ENCODE data around the gene MAN2B2.

The MAN2B2 gene

GRCh38 chr4:6595897-6596537 lies 21.0 kb downstream of the MAN2B2 start:
- DNase-seq (ENCODE audit: low read depth), result no peak

GRCh38 chr4:6596948-6597347 lies 22.0 kb downstream of the MAN2B2 start:
- DNase-seq (ENCODE audit: low read depth), result no peak

DNA sequence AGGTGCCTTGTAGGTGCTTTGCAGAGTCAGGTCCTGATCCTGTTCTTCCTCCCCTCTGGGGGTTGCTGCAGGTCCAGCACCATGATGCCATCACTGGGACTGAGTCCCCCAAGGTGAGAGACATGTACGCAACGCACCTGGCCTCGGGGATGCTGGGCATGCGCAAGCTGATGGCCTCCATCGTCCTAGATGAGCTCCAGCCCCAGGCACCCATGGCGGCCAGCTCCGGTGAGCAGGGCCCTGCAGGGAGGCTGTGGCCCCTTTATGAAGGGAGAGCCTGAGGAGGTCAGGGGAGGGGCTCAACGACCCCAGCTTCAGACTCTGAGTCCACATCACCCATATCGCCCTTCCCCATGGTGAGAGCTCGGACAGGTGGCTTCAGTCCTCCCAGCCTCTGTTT lies 23.1 kb downstream of the MAN2B2 start:
- DNase-seq (ENCODE audit: low read depth), result no peak

GRCh38 chr4:6598641-6599040 lies 23.7 kb downstream of the MAN2B2 start:
- DNase-seq (ENCODE audit: low read depth), result no peak

- no peak for DNase-seq (ENCODE audit: low read depth)
Observed at GRCh38 chr4:6601661-6602250, 26.8 kb downstream of the MAN2B2 start.

DNA sequence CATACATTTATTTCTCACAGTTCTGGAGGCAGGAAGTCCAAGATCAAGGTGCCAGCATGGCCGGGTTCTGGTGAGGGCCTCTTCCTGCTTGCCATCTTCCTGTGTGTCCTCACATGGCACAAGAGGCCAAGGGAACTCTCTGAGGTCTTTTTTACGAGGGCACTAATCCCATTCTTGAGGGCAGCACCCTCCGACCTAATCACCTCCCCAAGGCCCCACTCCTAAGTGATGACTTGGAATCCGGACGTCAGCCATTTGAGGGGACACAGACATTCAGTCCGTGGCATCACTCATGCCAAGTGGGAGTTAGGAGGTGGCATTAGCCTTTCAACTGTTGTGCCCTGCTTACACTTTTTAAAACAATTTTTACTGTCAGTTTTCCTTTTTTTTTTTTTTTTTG lies 27.3 kb downstream of the MAN2B2 start:
- DNase-seq (ENCODE audit: low read depth), result no peak

DNA sequence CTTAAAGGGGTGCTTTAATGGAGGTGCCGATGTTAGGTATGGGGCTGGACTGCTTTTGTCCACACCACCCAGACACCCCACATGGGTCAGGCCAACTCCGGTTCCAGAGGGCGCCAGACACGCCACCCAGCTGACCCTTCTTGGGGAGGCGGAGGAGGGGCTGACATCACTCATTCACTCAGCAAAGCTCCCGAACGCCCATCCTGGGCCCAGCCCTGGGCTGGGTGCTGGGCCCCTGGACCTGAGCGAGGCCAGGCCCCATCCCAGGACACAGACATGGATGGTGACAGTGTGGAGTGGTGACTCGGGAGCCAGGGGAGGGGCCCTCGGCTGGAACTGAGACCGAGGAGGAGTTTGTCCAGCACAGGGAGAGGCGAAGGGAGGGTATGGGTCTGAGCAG lies 28.1 kb downstream of the MAN2B2 start:
- no peak for DNase-seq (ENCODE audit: low read depth)

DNA sequence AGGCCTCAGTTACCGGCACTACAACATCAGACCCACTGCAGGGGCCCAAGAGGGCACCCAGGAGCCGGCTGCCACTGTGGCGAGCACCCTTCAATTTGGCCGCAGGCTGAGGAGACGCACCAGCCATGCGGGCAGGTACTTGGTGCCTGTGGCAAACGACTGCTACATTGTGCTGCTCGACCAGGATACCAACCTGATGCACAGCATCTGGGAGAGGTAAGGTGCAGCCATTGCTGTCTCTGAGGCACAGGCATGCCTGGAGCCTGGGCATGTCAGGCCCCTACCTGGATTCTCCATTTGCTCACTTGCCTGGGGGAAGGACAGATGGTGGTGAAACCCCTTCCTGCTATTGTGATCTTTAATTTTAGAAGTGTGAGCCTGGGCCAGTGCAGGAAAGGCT lies 30.1 kb downstream of the MAN2B2 start:
- DNase-seq (ENCODE audit: low read depth), result no peak

DNA sequence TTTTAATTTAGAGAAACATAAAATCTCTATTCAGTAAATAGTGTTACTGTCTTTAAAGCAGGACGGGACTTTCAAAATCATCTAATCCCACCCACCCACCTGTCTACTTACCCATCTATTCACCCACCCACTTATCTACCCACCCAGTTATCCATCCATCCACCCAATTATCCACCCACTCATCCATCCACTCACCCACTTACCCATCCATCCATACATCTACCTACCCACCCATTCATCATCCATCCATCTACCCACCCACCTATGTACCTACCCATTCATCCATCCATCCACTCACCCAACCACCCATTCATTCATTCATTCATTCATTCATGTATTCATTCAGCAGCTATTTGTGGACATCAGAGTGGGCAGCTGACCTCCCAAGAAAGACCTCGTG lies 30.6 kb downstream of the MAN2B2 start:
- DNase-seq (ENCODE audit: low read depth), result no peak

DNA sequence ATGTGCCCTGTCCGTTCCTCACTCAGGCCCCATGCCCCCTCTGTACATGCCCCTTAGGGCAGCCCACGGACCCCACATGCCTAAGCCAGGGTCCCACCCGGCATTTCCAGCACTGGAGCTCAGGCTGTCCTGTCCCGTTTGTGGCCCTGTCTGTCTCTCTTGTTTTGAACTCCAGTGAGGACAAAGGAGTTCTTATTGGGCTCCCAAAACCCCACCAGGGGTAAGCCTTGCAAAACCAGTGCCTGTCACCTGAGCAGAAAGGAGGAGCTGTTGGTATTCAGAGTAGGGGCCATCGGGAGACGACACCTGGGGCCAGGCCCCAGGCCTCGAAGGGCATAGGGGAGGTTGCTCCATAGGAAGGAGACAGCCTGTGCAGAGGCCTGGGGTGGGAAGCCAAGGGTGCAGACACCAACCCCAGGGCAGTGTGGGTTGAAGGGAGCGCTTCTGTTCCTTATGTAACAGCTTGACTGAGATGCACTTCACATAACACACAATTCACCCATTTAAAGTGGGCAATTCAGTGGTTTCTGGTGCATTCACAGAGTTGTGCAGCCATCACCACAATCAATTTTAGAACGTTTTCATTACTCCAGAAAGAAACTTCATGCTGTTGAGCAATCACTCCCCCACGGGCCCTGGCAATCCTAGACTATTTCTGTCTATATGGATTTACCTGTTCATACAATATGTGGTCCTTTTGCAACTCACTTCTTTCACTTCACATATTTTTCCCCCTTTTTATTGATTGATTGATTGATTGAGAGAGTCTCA lies 31.7 kb downstream of the MAN2B2 start:
- no peak for DNase-seq (ENCODE audit: low read depth)

GRCh38 chr4:6607368-6608055 lies 32.5 kb downstream of the MAN2B2 start:
- no peak for DNase-seq (ENCODE audit: low read depth)

GRCh38 chr4:6608758-6609414 lies 33.9 kb downstream of the MAN2B2 start:
- no peak for DNase-seq (ENCODE audit: low read depth)

GRCh38 chr4:6609415-6610079 lies 34.6 kb downstream of the MAN2B2 start:
- DNase-seq (ENCODE audit: low read depth), result no peak

DNA sequence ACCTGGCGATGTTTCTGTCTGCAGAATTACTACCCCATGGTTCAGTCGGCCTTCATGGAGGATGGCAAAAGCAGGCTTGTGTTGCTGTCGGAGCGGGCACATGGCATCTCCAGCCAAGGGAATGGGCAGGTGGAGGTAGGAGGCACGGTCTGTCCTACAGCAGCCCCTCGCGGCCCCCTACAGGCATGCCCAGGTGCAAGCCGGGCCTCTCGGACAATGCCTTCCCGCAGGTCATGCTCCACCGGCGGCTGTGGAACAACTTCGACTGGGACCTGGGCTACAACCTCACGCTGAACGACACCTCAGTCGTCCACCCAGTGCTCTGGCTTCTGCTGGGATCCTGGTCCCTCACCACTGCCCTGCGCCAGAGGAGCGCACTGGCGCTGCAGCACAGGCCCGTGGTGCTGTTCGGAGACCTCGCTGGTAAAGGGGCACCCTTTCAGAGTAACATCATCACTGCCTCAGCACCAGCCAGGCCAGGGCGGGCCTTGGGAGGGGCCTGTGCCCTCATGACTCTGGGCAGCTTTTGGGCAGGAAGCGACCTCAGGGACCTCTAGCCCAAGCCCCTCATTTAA lies 36.0 kb downstream of the MAN2B2 start:
- DNase-seq (ENCODE audit: low read depth), result no peak

DNA sequence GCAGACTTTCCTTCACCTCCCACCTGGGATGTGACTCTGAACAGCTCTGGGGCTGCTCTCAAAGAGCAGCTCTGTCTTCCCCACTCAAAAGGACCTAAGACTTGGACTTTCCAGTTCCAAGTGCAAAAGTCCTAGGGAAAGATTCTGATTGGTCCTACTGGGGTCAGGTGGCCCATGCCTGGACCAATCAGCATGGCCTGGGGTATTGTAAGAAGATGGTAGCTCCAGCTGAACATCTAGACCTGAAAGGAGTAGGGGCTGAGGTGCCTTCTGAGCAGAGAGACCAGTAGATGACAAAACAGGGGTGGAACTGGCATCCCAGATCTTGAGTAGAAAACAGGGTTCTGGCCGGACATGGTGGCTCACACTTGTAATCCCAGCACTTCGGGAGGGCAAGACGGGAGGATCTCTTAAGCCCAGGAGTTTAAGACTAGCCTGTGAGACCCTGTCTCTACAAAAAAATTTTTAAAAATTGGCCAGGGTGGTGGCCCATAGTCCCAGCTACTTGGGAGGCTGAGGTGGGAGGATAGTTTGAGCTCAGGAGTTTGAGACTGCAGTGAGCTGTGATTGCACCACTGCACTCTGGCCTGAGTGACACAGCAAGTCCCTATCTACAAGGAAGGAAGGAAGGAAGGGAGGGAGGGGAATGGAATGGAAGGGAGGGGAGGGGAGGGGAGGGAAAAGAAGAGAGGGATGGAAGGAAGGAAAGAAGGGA lies 38.1 kb downstream of the MAN2B2 start:
- DNase-seq (ENCODE audit: low read depth), result no peak

GRCh38 chr4:6613676-6614651 lies 39.0 kb downstream of the MAN2B2 start:
- DNase-seq (ENCODE audit: low read depth), result no peak

GRCh38 chr4:6614701-6615230 lies 39.8 kb downstream of the MAN2B2 start:
- no peak for DNase-seq (ENCODE audit: low read depth)

DNA sequence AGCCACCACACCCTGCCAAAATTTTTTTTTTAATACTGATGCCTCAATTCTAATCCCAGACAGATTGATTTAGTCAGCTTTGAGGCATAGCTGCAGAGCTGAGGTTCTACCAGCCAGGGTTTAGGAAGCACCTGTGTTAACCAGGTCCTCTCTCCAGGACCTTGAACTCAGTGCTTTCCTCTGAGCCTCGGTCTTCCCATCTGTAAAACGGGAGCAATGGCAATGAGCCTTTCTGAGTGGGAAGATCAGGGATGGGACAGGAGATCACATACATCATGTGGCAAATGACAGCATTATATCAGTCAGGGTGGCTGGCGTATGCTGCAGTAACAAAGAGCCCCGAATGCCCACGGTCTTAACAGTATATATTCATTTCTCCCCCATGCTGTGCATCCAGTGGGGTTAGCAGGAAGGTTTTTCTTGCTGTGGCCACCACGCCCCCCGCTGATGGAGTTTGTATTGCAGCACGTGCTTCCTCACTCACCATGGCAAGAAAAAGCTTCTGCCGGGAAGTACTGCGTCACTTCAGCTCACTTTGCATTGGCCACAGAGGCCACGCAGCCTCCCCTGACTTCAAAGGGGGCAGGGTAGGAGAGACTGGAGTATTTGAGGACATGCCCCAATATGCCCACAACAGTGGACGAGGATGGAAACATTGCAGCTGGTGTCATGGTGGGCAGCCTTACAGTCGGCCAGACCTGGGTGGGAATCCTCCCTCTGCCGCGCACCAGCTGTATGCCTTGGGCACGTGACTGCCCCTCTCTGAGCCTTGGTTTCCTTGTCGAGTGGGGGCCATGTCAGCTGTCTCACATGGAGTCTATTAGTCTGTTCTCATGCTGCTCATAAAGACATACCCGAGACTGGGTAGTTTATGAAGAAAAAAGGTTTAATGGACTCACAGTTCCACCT lies 41.4 kb downstream of the MAN2B2 start:
- DNase-seq (ENCODE audit: low read depth), result no peak
